ENCODE measurements around the gene SLC49A3. TPM values are rescaled to one million over a fixed set of nuclear protein-coding genes. Genes with fewer than 3 reads are reported as not detected.

SLC49A3 gene
- total RNA-seq, 1 experiment from 2014 or later, result 6.9 TPM

DNA sequence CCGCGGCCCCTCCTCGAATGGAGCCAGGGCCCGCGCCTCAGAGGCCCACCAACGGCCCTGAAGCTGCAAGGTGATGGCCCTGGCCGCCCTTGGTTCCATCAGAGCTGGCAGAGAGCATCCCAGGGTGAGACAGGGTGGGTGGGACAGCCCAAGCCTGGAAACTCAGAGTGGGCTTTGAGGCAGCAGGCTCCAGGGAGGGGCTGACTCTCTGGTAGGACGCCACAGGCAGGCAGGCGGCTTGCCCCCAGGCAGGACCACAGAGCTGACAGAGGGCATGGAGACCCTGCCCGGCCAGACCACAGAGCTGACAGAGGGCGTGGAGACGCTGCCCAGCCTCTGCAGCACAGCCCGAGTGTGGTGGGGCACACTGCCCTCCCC lies 9.9 kb downstream of the SLC49A3 start:
- no peak overlapping the region for H2BK12ac ChIP-seq (ENCODE audit: insufficient read length, low read depth, low read length)
- H3K23ac ChIP-seq (ENCODE audit: insufficient read length, low read depth, low read length), result no peak overlapping the region
- no peak overlapping the region for H2AK5ac ChIP-seq (ENCODE audit: insufficient read length, low read length)
- H3K14ac ChIP-seq (ENCODE audit: insufficient read depth, low read length), result no peak overlapping the region
- TF ChIP-seq, protein P1, sequence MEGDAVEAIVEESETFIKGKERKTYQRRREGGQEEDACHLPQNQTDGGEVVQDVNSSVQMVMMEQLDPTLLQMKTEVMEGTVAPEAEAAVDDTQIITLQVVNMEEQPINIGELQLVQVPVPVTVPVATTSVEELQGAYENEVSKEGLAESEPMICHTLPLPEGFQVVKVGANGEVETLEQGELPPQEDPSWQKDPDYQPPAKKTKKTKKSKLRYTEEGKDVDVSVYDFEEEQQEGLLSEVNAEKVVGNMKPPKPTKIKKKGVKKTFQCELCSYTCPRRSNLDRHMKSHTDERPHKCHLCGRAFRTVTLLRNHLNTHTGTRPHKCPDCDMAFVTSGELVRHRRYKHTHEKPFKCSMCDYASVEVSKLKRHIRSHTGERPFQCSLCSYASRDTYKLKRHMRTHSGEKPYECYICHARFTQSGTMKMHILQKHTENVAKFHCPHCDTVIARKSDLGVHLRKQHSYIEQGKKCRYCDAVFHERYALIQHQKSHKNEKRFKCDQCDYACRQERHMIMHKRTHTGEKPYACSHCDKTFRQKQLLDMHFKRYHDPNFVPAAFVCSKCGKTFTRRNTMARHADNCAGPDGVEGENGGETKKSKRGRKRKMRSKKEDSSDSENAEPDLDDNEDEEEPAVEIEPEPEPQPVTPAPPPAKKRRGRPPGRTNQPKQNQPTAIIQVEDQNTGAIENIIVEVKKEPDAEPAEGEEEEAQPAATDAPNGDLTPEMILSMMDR (conservative IDR thresholded peaks at IDR 0.05), result no peak
- no peak overlapping the region for H3K27ac ChIP-seq (ENCODE audit: insufficient read length, low read depth, low read length)
- no peak overlapping the region for H3K56ac ChIP-seq (ENCODE audit: insufficient read length, low read depth, low read length)
- Mint-ChIP-seq H3K27ac (no peak overlapping the region), H3K27me3 (ENCODE audit: low read depth) (peaks cover 11% of the 10 kb centered on the region), H3K4me3 (no peak overlapping the region), H3K4me1 (peaks cover 2 to 17% of the 10 kb centered on the region in 2 experiments), H3K9me3 (no peaks in the 10 kb centered on the region), H3K36me3 (ENCODE audit: insufficient read depth in 1 of 3, low read depth in 3 of 3) (no peaks in the 10 kb centered on the region; a peak in 2 of 7 replicates)
- H3K4ac ChIP-seq (ENCODE audit: low read depth, low read length), result no peak overlapping the region
- H2BK5ac ChIP-seq (ENCODE audit: insufficient read length, low read length), result no peak overlapping the region
- no peaks in the 10 kb centered on the region for H3K79me1 ChIP-seq (ENCODE audit: insufficient read depth, low read depth, low read length, poor library complexity, severe bottlenecking)
- no peak overlapping the region for H2AFZ ChIP-seq (ENCODE audit: low read length)
- no peak overlapping the region for H4K5ac ChIP-seq (ENCODE audit: insufficient read length, low read depth, low read length)
- no peak overlapping the region for H2BK120ac ChIP-seq (ENCODE audit: low read depth, low read length, poor library complexity, severe bottlenecking)
- H3K9ac ChIP-seq (ENCODE audit: extremely low read depth, insufficient read length, low read length), result no peak overlapping the region
- no CpG with 5 or more reads among the region's 13 CpGs for WGBS (ENCODE audit: extremely low coverage, insufficient read length, low lambda C conversion rate)
- H3K9me3 ChIP-seq (ENCODE audit: control insufficient read depth, low read depth, low read length), result no peaks in the 10 kb centered on the region
- H4K20me1 ChIP-seq (ENCODE audit: control insufficient read depth, insufficient read depth, insufficient read length), result no peaks in the 10 kb centered on the region
- H3K18ac ChIP-seq (ENCODE audit: insufficient read length, low read depth, low read length), result no peak overlapping the region
- peaks cover 14% of the 10 kb centered on the region for H3K23me2 ChIP-seq (ENCODE audit: insufficient read length, low read depth, low read length, poor library complexity, severe bottlenecking)
- no peak overlapping the region for H4K91ac ChIP-seq (ENCODE audit: insufficient read length, low read depth, low read length)
- DNase-seq, result no peak
- no peak overlapping the region for H2BK15ac ChIP-seq (ENCODE audit: low read depth, low read length)
- H3K4me1 ChIP-seq (ENCODE audit: insufficient read depth, low read length), result no peaks in the 10 kb centered on the region
- no peak overlapping the region for H4K8ac ChIP-seq (replicated peaks; ENCODE audit: insufficient read length, low read depth, low read length)
- no peak overlapping the region for H2BK20ac ChIP-seq (ENCODE audit: low read depth, low read length, poor library complexity, severe bottlenecking)
- H3K27me3 ChIP-seq (ENCODE audit: insufficient read depth, low read length), result no peaks in the 10 kb centered on the region
- no peak overlapping the region for H3K4me2 ChIP-seq (ENCODE audit: insufficient read depth, insufficient read length, low read length)
- H3T11ph ChIP-seq (ENCODE audit: low read length), result no peak overlapping the region
- no peaks in the 10 kb centered on the region for H3K79me2 ChIP-seq (ENCODE audit: insufficient read depth, low read length)
